Stimulated activated CD8-positive, alpha-beta memory T cell treated with anti-CD3 and anti-CD28 coated beads, Interleukin-2, amount 100 ng/mL, for 48 hours (primary cell): ENCODE measurements around the gene STAB1.

Experiments used
- DNase-seq, 2 donors: peaks; one replicate each; pipeline ENCODE4 v3.0.0-alpha.2; 2020; ENCODE audit warnings: low read depth in 2 of 2

The STAB1 gene

DNA sequence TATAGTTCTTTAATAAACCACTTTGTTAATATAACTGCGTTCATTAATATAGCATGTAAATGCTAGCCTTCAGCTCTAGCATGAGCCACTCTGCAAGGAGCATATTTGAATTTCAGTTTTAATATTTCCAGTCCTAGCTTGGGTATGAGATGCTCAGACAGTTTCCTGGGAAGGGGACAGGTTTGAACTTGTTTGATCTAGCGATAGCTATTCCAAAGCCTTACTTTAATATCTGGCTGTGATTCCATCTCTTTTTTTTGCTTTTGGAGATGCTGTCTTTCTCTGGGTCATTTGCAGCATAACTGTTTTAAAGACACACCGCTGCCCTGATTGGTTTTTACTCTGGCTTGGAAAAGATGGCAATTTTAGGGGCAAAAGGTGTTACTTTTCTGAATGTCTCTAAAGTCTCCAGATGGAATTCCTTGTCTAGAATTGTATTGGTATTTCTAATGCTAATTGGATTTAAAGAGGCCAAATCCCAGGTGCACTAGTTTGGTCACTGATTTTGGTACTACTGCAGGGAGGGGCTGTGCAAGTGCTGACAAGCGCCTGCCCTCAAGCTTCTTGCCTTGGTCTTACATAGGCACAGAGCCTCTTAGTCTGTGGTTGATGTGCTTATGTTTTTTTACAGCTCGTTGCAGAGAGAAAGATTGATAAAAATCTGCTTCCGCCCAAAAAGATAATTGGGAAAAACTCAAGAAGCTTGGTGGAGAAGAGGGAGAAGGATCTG is 36.9 kb upstream of the STAB1 start:
- DNase-seq: no peak

DNA sequence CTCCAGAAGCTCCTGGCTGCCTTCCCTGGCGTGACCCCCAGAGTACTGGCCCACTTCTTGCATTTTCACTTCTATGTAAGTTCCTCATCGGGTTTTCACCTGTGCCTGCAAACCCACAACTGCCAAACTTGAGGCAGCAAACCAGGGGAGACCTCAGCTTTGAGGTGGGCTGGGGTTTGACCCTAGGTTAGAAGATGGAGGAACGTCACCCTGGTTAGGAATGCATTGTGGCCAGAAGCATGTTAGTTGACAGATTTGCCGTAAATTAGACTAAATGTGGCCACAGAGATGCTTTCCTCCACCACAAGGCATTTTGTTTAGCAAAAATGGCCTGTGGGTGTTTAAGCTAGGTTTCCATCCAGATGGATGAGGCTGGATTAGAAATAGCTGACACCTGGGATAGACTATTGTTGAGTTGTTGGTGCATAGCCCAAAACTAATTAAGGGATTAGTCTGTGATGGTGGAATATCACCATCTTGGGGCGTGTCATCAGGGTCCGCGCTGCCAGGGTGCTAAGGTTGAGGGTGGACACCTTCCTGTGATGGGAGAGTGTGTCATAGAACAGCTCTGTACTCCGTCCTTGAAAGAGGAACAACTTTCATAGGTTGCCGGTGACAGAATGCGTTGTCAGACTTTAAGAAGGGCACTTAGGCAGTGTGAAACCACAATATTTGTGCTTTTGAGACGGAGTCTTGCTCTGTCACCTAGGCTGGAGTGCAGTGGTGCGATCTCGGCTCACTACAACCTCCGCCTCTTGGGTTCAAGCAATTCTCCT is 36.2 kb upstream of the STAB1 start:
- DNase-seq: no peak

DNA sequence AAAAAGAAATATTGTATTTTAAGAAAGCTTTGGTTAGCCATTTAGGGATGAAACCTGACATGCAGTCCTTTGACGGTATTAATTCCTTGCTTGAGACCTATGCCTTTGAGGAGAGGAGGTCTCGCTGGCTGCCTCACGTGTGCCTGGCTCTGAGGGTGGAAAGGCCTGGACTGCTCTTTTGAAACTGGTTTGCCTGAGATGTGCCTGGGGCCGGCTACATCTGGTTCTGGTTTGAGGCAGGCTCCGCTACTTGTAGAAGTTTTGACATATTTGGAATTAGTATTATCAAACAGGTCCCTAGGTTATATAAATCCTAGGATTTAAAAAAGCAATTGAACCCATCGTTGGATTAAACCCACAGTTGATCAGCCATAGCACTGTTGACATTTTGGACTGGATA is 33.3 kb upstream of the STAB1 start:
- no peak for DNase-seq

DNA sequence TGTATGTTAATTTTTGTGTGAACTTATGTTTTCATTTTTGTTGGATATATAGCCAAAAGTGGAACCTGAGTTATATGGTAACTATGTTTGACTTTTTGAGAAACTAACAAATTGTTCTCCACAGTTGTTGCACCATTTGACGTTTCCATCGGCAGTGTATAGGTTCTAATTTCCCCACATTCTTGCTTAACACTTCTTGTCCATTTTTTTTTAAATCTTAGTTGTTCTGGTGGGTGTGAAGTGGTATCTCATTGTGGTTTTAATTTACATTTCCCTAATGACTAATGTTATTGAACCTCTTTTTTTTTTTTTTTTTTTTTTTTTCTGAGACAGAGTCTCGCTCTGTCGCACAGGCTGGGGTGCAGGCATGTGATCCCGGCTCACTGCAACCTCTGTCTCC is 31.7 kb upstream of the STAB1 start:
- no peak for DNase-seq

DNA sequence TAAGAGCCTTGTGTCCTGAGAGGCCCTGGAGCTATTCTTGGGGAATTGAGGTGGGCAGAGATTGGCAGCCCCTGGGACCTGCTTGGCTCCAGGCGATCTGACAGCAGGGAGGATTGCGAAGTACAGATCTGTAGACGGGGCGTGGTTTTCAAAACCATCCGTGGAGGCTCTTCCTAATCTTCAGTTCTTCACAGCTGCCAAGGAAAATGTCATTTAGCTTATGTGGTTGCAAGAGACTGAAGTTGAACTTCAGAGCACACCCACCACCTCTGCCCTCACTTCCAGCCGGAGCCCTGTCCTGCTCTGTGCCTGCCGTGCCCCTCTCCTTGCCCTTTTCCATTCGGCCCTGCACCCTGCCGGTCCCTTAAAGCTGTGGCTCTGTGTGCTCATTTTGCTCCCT is 26.8 kb upstream of the STAB1 start:
- no peak for DNase-seq

DNA sequence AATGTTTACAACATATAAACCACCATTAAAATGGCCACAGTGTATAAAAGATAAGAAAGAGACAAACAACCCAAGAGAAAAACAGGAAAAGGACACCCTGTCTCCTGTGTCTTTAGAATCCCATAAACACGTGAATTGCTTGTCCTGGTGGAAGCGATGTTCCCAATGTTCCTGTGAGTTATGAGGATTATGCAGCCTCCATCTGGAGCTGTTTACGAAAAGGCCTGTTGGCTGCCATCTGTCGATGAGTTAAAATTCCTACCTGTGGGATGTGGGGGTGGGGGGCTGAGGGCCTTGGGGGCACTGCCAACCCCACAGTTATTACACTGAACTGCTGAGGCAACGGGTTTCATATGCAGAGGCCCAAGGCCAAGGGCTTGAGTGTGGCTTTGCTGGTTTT is 26.1 kb upstream of the STAB1 start:
- no peak for DNase-seq

DNA sequence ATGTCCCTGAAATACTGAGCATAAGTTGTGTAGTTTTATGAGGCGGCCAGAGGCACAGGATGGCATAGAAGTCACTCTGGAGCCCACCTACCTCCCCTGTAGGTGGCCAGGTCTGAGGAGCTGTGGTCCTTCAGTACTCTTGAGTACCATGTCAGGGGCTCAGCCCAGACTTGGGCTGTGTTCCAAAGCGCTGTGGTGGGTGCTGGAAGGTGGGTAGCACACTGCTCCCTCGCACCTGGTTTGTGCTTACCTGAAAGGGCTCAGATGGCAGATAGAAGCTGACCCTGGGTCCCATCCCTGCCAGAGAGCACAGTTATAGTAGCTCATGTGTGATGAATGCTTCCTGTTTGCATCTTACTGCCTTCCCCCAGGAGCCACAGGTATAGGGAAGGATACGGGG is 24.2 kb upstream of the STAB1 start:
- DNase-seq: no peak

DNA sequence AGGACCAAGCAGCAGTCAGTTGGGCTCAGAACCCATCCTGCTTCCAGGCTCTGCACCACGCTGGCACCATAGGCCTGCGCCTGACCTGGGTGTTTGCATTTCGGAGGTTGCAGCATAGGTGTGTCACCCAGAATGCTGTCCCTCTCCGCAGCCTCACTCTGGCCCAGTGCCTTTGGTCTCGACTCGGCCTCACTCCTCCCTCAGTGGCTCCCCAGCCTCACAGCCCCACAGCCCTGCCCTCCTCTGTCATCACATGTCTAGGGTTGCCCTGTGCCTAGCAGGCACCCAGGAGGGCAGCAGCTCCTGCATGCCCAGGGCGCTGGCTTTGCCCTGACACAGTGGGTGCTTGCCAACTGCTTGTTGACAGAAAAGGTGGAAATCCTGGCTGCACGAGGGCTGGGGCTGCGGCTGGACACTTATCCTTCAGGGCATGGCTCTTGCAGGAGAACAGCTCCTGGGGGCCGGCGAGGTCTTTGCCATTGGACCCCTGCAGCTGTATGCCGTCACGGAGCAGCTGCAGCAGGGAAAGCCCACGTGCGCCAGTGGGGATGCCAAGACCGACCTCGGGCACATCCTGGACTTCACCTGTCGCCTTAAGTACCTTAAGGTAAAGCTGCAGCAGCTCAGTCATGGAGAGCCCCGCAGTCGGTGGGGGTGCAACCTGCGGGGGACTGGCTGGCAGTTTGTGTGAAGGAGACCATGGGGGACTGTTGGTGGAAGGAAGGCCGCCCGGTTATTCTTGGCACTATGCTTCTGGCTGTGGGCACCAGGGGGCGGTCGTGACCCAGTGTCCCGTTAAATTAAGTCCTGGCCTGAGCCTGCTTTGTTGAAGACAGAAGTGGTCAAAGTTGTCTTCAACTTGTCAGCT is 23.5 kb upstream of the STAB1 start:
- DNase-seq: no peak

DNA sequence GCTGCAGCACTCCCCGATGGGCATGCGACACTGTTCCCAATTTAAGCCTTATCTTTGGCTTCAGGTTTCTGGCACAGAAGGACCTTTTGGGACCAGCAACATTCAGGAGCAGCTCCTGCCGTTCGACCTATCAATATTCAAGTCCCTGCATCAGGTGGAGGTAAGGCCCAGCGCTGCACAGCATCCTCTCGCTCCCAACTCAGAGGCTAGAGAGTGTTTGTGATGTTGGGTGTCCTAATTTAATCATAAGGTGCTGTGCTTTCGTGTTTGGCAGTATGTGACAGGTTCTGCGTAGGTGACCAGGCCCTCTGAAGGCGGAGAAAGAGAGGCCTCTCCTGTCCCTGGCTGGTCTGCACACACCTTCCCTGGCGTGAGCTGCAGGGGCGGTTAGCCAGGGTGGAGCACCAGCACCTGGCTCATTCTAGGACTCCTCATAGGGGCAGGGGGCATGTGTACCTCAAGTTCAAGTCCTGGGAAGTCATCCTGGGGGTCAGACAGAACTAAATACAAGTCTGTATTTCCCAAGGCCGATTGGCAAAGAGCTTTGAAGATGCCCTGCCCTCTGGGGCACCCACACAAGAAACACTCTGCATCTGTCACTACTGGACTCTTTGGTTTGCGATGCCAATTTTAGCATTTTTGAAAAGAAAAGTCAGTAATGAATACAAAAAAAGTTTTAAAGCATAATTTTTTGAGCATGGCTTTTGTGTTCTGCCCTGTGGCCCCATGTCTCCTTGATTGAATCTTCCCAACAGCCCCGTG is 22.7 kb upstream of the STAB1 start:
- no peak for DNase-seq

DNA sequence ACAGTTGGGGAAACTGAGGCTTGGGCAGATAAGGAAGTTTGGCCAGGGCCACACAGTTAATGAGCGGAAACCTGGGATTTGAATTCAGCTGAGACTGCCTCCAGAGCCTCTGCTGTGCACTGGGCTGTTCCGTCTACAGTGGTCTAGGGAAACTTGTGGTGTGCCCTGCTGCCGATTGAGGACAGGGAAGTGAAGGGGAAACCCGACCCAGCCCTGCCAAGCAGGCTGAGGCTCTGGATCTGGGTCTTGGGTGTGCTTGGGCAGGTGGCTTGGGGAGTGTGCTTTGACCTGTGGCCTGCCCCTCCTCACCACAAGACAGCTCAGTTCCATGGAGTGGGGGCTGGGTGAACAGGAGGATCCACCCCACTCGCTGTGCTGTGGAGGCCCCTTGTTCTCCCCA is 22.1 kb upstream of the STAB1 start:
- no peak for DNase-seq

DNA sequence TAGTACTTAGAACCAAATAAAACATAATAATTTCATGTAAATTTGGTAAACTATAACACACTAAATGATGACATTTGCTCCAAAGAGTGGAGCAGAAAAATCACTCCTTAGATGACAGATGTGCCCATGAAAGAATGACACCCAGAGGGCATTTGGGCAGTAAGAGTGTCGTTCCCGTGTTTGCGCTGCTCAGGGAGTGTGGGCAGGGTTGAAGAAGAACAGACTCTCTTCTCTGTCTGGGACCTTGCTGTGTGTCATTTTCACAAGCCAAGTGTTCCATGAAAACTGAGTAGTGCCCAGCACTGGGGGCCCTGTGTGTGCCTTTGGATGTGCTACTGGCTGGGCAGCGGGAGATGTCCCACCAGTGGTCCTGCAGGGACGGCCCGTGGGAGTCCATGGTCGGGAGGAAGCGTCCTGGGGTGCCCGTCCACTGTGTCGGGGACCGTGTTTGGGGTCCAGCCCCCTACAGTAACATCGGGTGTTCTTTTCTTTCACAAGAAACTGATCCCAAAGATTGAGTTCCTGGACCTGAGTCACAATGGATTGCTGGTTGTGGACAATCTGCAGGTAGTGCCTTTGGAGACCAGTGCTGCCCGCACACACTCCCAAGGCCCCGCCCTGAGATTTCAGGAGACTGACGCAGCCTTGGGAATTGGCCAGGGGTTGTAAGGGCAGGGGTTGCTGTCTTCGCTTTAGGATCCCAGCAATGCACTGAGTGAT is 17.9 kb upstream of the STAB1 start:
- no peak for DNase-seq

DNA sequence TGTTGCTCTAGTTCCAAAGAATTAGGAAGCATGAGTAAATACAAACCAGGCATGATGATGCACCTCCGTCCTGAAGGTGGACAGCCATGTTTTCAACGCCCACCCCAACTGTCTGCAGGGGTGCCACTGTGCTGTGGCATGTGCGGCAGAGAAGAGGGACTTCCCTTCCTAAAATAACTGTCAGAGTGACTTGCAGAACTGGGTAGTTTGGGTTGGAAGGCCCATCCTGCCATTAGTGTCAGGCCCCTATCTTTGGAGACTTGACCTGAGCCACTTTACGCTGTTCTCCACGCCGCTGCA is 17.4 kb upstream of the STAB1 start:
- no peak for DNase-seq

DNA sequence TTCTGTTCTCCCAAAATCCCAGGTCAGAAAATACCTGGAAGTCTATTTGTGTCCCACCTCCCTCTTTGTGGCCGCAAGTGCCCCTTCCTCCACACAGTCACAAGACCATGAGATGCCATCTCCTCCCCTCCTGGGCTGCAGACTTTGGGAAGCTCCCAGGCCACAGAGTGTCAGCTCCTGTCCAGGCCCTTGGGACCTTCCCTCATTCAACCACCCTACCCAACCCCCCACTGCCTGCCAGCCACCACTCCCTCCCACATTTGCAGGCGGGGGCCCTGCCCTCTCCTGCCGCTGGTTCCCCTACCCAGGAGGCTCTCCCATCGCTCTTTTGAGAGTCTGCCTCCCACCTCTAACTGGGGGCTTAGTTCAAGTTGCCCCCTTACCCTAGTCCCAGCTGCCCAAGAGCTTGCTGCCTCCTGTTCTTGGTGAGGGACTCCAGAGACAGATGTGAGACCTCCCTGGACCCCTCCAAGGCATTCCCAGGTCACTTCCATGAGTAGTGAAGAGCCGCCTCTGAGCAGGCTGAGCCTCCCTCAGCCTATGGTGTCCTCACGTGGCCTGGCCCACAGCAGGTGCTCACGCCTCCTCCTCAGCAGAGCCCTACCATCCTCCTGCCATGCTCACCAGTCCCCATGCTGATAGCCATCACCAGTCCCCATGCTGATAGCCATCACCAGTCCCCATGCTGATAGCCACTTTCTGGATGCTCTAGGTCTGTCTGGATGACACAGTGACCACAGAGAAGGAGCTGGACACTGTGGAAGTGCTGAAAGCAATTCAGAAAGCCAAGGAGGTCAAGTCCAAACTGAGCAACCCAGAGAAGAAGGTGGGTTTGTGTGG is 15.9 kb upstream of the STAB1 start:
- DNase-seq: no peak

DNA sequence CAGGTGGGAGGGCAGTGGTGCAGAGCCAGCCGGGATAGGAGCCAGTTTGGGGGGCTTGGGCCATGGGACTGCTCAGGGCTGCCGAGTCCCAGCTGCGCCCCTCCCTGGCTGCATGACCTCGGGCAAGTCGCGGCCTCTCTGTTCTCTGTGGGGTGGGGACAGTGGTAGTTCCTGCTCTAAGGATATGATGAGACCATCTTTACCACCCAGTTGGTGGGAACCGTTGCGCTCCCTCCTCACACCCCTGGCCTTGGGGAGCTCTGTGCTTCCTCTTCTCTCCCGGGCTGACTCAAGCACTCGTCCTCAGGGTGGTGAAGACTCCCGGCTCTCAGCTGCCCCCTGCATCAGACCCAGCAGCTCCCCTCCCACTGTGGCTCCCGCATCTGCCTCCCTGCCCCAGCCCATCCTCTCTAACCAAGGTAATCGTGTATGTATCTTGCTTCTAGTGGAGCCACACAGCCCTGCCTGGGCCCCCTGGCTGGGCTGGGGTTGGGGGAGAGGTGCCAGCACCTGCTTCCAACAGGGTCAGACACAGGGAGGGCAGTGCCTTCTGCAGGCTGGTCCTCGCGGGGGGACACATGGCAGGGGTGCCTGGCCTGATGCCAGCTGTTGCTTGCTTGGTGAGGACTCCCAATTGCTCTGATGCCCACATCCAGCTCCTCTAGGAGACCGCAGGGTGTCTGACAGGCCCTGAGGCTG is 15.1 kb upstream of the STAB1 start:
- DNase-seq: no peak

DNA sequence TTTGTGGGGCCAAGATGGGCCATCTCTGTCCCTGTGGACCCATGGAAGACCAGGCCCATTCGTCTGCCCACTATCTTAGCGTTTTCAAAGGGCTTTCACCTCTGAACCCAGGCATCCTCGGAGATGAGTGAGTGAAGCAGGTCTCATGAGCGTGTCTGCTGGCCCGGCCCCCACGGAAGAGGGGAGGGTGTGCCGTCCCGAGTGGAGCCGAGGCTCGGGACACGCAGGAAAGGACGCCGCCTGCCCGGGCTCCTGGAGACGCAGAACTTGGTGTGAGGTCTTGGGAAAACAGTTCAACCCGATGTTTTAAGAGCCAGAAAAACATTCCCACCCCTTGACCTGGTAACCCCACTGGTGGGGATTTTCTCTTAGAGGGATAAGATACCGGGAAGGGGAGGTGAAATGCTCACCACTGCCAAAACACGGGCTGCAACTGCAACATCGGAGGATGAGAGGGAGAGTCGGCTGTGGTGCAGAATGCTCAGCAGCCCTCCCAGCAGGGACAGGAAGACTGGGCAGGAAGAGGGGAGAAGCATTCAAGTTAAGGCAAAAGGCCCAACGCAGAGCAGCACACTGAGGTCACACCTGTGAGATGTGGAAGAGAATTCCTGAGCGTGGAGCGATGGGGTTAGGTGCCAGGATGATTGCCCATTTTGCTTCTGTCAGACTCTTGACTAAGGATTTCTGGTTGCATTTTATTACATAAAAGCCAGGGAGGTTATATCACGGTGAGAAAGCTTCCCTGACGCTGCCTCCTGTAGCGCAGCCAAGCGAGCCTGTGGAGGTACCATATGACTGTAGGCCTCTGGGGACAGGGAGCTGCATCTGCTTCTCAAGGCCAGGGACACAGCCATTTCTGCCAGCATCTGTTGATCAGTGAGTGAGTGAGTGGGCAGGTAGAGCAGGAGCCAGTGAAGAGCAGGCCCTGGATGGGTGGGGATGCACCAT is 14.1 kb upstream of the STAB1 start:
- DNase-seq: no peak

DNA sequence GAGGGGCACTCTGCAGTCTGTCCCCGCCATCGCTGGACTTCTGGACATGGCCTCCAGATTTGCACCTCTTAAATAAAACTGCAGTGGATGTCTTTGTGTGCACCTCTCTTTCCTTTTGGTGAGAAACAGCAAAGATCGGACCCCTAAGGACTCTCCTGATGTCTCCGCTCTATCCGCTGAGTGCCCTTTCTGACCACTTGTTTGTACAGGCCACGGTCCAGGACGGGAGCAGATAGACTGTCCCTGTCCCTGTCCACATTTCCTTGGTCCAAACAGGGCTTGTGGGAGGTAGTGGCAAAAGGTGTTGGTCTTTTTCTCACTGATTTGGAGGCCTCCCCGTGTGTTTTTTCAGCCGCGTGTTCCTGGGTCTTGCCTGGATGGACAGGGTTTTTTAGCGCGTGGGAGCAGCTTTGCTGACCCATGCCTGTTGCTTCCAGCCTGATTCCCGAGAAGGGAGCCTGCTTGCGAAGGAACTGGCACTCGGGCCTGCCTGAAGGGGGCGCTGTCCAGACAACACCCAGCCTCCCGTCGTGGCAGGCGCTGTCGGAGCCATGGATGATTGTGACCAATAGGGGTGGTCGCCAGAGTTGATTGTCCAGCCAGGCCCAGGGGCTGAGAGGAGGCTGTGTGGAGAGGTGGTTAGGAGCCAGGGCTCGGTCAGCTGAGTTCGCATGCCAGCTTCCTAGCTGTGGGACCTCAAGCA is 13.2 kb upstream of the STAB1 start:
- no peak for DNase-seq

DNA sequence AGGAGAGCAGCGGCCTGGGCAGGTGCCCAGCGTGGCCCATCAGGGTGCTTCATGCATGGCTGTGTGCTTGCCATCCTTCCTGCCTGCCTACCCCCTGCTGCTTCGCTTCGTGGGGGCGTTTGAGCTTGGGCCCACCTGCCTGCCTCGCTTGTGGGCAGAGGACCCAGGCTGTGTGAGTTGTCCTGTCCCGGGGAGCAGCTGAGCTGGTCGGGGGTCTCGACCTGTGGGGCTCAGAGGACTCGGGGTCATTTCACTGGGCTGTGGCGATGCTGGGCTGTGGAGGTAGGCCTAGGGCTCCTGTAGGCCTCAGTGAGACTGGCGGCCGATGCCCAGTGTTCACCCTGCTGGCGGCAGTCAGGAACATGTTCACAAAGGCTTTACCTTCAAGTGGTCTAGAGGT is 12.1 kb upstream of the STAB1 start:
- DNase-seq: no peak
